Measurements from ENCODE around the gene CDKL5. TPM values are rescaled to one million over a fixed set of nuclear protein-coding genes. Genes with fewer than 3 reads are reported as not detected.

CDKL5 gene
- total RNA-seq, 1 experiment from 2014 or later = 6.3 TPM

DNA sequence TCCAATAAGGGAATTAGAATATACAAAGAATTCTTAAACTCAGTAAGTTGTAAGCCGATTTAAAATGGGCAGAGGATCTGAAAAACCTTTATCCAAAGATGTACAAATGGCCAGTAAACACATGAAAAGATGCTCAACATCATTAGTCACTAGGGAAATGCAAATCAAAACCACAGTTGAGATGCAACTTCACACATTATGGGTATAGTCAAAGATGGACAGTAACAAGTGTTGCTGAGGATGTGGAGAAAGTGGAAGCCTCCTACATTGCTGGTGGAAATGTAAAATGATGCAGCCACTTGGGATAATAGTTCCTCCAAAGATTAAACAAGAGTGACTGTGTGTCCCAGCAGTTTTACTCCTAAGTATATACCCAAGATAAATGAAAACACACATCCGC is 213.9 kb downstream of the CDKL5 start:
- DNase-seq (ENCODE audit: extremely low read depth, low read depth) = no peak

DNA sequence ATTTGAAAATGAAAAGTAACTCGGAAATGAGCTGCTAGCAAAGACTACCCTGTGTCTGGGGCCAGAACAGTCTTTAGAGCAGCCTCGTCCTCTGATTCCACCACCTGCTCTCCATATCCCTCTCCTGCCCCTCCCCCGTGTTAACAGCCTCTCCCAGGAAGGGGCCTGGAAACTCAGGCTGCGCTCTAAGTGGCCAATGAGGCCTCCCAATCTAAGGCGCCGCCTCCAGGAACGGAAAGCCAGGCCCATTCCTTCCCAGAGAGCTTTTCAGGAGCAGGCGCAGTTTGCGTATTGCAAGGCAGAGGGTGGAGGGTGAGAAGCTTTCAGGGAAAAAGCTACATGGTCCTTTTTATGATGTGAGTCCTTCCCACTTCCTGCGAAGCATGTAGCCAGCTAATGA is 215.3 kb downstream of the CDKL5 start:
- no peak for DNase-seq (ENCODE audit: extremely low read depth, low read depth)

DNA sequence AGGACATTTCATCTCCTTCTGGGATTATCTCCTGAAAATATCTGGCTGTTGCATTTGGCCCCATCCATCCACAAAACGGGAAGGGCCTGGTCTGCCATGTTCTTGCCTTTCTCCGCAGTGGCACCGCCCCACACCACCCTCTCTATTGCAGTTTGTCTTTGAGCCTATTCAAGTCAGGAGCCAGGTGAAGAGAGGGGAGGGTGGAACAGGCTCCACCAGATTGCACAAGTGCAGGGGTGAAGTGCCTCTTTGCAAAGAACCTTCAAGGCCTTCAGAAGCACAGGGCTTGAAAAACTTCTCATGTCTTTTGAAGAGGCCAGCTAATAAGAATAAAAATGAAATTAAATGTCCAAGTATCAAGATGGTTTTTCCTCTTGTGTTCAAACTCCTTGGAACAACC is 217.8 kb downstream of the CDKL5 start:
- no peak for DNase-seq (ENCODE audit: extremely low read depth, low read depth)

DNA sequence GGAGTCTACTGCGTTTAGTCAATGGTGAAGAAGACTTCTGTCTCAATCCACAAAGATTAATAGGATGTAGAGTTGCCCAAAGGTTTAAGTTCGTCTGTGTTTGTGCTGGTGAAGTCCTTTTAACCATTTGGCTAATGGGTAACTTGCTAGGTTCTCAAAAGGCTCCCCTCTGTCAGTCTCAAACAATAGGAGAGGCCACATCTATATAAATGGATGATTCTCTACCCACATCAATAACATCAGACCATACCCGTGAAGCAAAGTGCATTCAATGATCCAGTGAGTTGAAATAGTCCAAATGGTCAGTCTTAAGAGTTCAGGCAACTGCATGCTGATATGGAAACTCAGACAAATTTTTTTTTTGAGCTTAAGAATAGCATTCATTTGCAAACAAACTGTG is 218.4 kb downstream of the CDKL5 start:
- no peak for DNase-seq (ENCODE audit: extremely low read depth, low read depth)

DNA sequence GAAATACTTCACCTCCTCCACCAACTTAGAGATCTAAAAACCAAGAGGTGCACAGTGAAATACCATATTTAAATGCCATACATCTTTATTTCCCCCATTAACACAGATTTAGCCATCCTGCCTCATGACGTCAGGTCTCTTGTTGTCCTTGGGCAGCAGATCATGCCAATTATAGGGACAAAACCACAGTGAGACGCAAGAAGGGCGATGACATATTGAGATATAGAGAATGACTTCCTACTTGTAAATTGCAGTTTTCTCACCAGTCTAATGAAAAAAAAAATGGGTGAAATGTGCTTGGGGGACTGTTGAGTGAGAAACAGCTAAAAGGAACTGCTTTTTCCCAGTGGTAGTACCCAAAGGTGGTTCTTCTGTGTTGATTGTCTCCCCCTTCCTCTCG is 222.2 kb downstream of the CDKL5 start:
- DNase-seq (ENCODE audit: extremely low read depth, low read depth) = no peak

DNA sequence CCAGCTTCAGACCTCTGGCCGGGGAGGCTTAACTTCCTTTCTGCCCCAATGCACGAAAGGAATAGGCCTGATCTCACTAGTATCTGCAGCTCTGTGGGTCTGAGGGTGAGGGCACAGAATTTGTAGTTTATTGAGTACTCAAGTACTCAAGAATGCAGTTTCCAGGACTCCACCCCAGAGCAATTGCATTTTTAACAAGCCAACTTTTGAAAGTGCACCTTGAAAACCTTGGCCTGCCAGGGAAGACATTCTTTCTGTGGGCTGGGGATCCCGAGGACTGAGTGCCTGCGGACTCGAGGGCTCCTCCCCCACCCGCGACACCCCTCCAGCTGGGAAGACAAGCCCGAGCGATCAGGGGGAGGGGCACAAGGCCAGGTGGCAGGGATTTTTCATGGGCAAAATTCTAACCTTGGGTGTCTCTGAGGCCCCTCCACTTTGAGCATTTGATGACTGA is 224.1 kb downstream of the CDKL5 start:
- DNase-seq (ENCODE audit: extremely low read depth, low read depth) = no peak

DNA sequence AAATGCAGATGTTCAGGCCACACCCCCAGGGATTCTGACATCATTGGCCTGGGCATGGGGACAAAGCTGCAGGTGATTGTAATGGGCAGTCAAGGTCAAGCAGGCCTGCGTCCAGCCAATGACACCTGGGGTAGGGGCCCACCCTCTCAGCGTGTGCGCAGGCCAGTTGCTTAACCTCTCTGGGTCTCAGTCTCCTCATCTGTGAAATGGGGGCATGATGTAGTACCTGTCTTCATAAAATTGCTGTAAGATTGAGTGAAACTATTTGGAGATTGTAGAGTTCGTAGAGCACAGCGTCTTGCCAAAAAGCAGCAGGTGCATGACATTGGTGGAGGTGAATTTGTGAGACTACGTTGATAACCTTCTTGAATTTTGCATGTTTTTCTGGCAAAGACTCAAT is 225.3 kb downstream of the CDKL5 start:
- no peak for DNase-seq (ENCODE audit: extremely low read depth, low read depth)

DNA sequence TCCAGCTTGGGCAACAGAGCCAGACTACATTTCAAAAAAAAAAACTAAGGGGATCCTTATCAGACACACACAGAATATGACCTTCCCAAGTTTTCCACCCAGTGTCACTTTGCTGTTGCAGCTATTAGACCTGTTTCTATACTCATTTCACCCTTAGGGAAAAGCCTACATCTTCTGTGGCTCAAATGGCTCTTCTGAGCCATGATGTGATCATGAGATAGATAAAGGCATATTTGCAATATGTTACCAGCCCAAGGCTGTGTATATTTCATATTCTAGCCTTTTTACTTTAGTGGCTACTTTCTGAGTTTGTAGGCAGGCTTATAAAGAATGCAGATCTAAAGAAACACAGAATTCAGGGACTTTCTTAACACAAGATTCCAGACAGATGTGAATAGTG is 227.2 kb downstream of the CDKL5 start:
- no peak for DNase-seq (ENCODE audit: extremely low read depth, low read depth)

DNA sequence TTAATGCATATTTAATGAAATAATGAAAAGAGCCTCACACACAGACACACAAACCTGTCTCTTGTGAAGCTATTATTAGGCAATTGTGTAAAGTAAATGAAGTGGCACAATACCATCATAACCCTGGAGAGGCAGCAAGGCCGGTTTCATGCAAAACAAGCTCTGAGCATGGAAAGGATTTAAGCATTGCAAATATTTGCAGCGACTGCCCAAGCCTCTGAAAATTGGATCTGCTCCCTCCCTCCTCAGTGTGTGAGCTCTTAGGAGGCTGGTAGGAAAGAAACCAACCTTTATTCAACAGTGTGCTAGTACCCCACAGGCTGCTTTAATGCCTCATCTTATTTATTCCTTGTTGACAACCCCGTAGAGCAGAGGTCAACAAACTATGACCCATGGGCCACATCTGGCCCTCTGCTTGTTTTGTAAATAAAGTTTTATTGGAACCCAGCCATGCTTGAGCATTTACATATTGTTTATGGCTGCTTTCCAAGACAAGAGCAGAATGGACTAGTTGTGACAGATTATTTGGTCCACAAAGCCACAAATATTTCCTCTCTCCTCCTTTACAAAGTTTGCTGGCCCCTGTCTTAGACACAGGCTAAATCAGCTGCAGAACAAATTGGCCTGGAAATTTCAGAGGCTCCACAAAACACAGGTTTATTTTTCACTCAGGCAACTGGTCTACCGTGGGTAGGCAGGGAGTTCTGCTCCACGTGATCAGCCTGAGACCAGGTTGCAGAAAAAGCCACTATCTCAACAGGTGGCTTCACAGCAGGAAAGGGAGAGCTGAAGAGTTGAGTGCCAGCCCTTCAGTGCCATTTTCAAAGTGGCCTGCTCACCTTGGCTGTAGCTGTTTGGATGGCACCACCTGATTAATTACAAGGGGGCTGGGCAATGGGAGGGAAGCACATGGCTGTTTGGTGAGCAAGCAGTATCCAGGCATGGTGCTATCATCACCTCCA is 229.7 kb downstream of the CDKL5 start:
- no peak for DNase-seq (ENCODE audit: extremely low read depth, low read depth)

DNA sequence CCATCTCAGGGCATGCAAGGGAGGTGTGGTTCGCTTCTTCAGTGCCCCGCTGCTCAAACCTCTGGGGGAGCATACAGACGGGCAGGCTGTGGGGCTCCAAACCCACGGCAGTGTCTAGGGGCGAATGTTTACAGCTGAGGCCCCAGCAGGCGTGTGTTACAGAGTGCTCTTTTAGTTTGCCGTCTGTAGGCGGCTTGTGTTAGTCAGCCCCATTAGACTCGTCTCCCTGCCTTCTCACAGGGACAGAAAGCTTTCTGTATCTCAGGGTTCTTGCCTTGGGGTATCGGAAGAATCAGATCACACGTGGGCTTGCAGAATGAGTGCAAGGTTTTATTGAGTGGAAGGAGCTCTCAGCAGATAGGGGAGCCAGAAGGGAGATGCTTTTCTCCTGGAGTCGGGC is 235.9 kb downstream of the CDKL5 start:
- no peak for DNase-seq (ENCODE audit: extremely low read depth, low read depth)

DNA sequence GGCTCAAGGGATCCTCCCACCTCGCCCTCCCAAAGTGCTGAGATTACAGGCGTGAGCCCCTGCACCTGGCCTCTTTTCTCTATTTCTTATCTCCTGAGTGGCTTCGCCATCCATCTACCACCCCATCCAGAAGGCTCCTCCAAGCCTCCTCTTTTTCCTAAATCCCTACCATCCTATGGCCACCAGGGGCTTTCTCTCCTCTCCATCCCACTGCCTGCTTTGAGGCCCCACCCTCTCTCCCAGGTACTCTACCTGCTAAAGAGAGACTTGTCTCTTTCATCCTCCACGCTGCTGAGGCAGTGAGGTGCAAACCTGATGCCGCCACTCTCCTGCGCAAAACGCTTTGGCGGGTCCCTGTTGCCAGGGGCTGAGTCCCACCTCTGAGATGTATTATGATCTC is 239.5 kb downstream of the CDKL5 start:
- DNase-seq (ENCODE audit: extremely low read depth, low read depth) = no peak

DNA sequence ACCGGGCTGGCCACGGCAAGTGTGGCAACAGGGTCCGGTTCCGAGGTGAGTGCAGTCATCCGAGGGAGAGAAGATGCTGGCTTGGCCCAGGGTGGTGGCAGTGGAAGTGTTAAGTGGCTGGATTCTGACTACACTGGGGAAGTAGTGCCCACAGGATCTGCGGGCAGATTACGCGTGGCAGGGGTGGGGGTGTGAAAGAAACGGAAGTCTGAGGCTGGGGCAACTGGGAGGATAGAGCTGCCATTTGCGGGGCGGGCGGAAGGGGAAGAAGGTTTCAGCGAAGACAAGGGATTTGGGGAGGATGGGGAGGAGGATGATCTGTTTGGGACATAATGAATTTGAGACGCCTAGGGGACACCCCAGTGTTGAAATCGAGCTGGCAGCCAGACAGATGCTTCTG is 241.2 kb downstream of the CDKL5 start:
- DNase-seq (ENCODE audit: extremely low read depth, low read depth) = no peak

DNA sequence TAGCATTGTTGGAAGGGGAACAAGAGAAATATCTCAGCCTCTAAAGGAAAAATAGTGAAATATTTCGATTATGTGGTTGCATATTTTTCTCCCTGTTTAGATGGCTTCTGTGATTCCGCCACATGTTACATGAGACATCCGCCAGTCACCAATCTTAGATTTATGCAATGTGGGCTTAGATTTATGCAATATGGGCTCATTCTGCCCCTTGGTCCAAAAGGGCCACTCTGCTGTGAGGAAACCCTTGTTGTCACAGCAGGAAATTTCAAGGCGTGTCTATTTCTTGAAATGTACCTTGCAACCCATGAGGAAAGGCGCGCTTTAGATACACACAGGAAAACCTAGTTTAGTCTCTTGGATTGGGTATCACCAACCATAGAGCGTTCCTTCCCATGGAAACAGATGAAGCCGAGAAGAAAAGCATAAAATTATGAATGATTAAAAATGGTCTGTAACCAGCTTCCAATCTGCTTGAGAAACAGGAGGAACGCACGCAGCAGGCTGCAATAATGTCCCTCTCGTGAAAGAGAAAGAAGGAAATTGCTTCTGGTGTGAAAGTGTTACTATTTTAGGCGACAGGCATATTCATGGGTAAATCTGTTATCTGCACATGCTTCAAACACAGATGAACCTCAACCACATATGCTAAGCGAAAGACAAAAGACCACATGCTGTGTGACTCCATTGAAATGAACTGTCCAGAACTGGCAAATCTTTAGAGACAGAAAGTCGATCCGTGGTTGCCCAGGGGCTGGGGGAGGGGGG is 242.8 kb downstream of the CDKL5 start:
- DNase-seq (ENCODE audit: extremely low read depth, low read depth) = no peak

DNA sequence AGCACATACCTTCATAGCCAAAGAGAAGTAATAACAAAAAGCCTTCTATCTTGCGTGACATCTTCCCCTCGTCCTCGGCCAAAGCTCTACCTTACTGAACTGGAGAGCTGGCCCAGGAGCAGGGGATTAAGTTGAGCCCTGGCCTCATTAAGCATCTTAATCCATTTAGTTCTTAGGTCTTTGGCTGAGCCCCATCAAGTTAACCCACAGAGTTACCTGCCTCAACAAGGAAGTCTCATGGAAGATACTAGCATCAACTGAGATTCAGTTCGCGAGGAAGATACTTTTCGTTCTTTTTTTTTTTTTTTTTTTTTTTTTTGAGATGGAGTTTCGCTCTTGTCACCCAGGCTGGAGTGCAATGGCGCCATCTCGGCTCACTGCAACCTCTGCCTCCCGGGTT is 246.6 kb downstream of the CDKL5 start, which contains the start of gene RS1:
Gene RS1 (minus strand): TSS at position 101 of the 400 bp plus-strand sequence. CDS start 40 bp downstream, at position 61.
- DNase-seq (ENCODE audit: extremely low read depth, low read depth) = no peak

DNA sequence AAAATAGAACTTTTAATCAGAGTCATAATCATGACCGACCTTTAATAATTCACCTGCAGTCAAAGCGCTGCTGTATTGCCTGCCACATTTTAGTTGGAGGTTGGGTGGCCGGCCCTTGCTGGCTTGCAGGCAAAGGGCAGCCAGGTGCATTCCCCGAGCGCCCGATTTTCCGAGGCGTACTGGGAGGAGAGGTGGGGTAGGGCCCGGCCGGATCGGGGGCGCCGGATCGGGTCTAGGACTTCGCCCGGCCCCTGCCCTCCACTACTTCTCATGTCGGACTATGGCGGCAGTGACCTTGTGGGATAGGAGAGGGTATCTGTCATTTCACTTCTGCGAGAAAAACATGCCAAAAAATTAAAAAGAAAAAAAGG is 249.0 kb downstream of the CDKL5 start:
- no peak for DNase-seq (ENCODE audit: extremely low read depth, low read depth)

DNA sequence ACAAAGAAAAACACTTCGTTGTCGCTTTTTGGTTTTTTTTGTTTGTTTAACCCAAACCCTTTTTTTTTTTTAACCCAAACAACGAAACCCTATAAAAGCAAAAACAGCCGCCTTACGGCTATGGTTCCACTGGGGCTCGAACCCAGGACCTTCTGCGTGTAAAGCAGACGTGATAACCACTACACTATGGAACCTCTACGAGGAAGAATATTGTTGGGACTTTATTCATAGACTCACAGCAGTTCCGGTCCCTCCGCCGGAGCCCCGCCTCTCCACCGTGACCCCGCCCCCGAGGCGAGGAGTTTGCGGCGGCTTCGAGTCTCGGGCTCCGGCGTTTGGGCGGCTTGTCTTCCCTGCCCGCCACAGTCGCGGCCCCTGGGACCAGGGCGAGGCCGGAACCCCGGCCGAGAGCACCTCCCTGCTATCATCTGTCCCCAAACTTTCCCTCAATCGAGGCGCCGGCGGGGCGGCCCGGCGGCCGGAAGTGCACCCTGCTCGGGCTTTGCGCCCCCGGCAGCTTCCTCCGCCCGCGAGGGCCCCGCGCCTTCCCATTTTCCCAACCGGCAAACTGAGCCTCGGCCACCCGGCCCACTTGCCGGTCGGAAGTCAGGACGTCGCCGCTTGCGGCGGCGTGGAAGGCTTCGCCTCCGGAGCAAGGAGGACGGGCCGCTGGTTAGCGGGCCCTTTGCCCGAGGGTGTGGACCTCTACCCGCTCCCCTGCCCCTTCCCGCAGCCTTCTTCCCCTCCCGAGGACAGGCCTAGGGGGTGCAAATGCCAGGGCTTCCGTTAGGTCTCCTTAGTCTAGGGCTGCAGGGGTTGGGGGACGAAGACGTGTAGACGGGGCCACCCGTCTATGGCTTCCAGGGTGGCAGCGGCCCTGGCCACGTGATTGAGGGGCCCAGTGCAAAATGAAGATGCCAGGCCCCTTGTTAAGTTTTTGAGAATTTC is 249.7 kb downstream of the CDKL5 start:
- peak; percentile 72 for DNase-seq (ENCODE audit: extremely low read depth, low read depth)

DNA sequence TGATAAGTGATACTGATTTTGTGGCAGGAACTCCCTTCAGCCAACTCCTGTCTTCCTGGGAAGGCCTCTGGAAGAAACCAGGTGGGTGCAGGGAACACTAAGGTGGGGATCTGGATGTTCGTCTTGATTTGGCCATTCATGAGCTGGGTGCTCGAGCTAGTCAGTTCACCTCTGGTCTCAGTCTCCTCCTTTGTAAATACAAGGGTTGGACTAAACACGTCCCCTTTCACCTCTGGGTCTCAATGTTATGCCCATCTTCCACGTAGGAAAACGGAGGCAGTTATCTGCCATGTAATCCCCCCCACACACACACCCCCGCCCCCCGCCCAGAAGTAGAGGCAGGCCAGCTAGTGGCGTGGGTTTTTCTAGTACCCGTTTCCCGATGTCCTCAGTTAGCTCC is 250.6 kb downstream of the CDKL5 start:
- no peak for DNase-seq (ENCODE audit: extremely low read depth, low read depth)

DNA sequence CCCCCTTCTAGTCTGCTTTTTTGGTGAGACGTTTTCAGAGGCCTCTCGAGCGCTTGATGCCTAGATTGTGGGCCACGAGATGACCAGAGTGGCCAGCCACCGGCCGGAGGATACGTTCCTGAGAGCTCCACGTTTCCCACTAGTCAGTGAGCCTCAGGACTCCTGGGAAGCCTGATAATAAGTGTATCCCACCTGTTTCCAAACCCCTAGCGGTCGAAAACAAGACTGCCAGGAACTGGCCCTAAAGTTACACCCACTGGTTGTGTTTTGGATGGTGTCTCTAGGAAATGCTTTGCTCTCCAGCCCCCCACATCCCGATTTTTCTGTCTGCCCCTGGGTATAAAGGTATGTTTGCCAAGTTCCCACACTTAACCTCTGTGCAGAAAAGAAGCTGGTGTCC is 251.1 kb downstream of the CDKL5 start:
- no peak for DNase-seq (ENCODE audit: extremely low read depth, low read depth)

DNA sequence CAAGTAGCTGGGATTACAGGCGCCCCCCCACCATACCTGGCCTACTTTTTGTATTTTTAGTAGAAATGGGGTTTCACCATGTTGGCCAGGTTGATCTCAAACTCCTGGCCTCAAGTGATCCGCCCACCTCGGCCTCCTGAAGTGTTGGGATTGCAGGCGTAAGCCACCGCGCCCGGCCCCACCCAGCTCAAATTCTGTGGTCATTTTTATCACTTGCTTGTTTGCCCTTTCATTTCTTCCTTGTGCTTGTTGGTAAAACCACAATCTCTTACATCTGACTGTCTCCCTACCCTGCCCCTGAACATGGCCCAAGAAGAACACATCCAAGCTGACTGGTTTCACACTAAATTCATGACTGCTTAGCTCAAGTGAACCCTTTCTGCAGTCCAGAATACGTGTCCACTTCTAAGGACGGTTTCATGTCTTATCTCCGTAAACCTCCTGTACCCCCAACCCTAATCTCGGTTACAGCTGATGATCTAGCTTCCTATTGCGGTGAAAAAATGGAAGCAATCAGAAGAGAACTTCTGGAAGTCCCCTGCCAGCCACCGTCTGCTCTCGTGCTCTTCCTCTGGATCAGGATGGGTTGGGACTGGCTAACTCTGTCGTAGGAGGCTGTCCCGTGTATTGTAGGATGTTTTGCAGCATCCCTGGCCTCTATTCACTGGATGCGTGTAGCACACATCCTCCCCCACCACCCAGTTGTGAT is 251.9 kb downstream of the CDKL5 start:
- no peak for DNase-seq (ENCODE audit: extremely low read depth, low read depth)

DNA sequence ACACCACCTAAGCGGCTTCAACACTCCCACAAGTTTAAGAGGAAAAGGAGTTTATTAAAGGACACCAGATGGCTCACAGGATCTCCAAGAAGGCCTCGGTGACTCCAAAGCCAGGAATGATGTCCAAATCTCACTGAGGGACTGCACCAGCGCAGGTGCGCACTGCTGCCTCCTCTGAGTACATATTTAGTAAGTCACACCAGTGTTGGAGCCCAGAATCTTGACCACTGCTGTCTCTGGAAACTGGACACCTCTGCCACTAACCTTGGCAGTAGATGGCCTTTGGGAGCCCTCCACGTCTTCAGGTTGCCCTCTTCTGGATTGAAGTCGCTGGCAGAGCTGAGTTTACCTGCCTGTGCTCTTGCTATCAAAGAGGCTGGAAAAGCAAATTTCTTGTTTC is 256.6 kb downstream of the CDKL5 start:
- DNase-seq (ENCODE audit: extremely low read depth, low read depth) = no peak

Measured in NCI-H460 (cell line).